K562 (cell line): ENCODE measurements around the gene PA2G4. TPM values are rescaled to one million over a fixed set of nuclear protein-coding genes. Genes with fewer than 3 reads are reported as not detected.

ENCODE experiments used
- CCAR2 ChIP-seq: fragments of 200-400 bp; formaldehyde crosslinking; IDR thresholded peaks from 2 replicates; pipeline ENCODE4 v1.6.1; 2017; ENCODE audit warnings: mild to moderate bottlenecking, low read depth, low read length
- CHAMP1 ChIP-seq: fragments of 450-650 bp; IDR thresholded peaks from 2 replicates; pipeline ENCODE4 v1.6.1; 2016; ENCODE audit warnings: mild to moderate bottlenecking
- CREB1 ChIP-seq, 2 experiments: sonication (generic) in 1 of 2; formaldehyde crosslinking in 1 of 2; IDR thresholded peaks; 2 replicates each; pipeline versions ENCODE4 v1.6.1 to v1.8.0; 2012 to 2022; ENCODE audit warnings: inconsistent platforms in 1 of 2, mild to moderate bottlenecking in 1 of 2, missing genetic modification reagents in 1 of 2, moderate library complexity in 1 of 2
- CREM ChIP-seq: IDR thresholded peaks from 2 replicates; pipeline ENCODE4 v1.6.1; 2014; ENCODE audit warnings: antibody characterized with exemption, low read depth
- DPF2 ChIP-seq: fragments of 450-650 bp; IDR thresholded peaks from 2 replicates; pipeline ENCODE4 v1.6.1; 2016
- ETV5 ChIP-seq: sonication (generic); formaldehyde crosslinking; IDR thresholded peaks from 2 replicates; pipeline ENCODE4 v1.4.0; 2020; ENCODE audit warnings: low read depth, mild to moderate bottlenecking, missing genetic modification reagents
- GABPA ChIP-seq: fragments of 200-800 bp; sonication (Bioruptor generic); conservative IDR thresholded peaks from 2 replicates; pipeline ENCODE4 v1.6.1; 2016; ENCODE audit warnings: low read depth, missing genetic modification characterization, missing compliant biosample characterization
- GATAD2A ChIP-seq: fragments of 450-650 bp; IDR thresholded peaks from 2 replicates; pipeline ENCODE4 v1.6.1; 2017
- GTF2B ChIP-seq: IDR thresholded peaks from 2 replicates; pipeline ENCODE4 v1.6.1; 2011; ENCODE audit not compliant: insufficient read length; ENCODE audit errors: extremely low read depth
- ID3 ChIP-seq, 2 experiments: fragments of 250-450 bp in 1 of 2; fragments of 450-650 bp in 1 of 2; sonication (Bioruptor Pico) in 1 of 2; IDR thresholded peaks; 2 replicates each; pipeline versions ENCODE4 v1.6.1 to v1.8.0; 2016 to 2021; ENCODE audit warnings: mild to moderate bottlenecking in 2 of 2, moderate library complexity in 2 of 2, missing compliant biosample characterization in 1 of 2, missing genetic modification characterization in 1 of 2
- MAFF ChIP-seq: IDR thresholded peaks from 2 replicates; pipeline ENCODE4 v1.6.1; 2012; ENCODE audit warnings: low read length, improper control_type of control experiment
- MLX ChIP-seq, 2 experiments: fragments of 450-650 bp in 1 of 2; sonication (generic) in 1 of 2; formaldehyde crosslinking; conservative IDR thresholded peaks; 2 replicates each; pipeline versions ENCODE4 v1.4.0 to v1.8.1; 2020 to 2022; ENCODE audit warnings: mild to moderate bottlenecking in 1 of 2, missing genetic modification reagents in 1 of 2
- RBBP5 ChIP-seq: fragments of 200-600 bp; sonication (generic); IDR thresholded peaks from 2 replicates; pipeline ENCODE4 v1.6.1; 2012; ENCODE audit warnings: borderline replicate concordance, mild to moderate bottlenecking, low read length, control low read depth, inconsistent platforms; ENCODE audit not compliant: insufficient read depth, poor library complexity, severe bottlenecking
- TFAM ChIP-seq: fragments of 250-450 bp; sonication (Bioruptor Pico); conservative IDR thresholded peaks from 2 replicates; pipeline ENCODE4 v1.5.0; 2021; ENCODE audit warnings: mild to moderate bottlenecking, moderate library complexity
- TSHZ1 ChIP-seq: fragments of 250-450 bp; sonication (Bioruptor Pico); IDR thresholded peaks from 2 replicates; pipeline ENCODE4 v1.4.0; 2020; ENCODE audit warnings: mild to moderate bottlenecking, moderate library complexity
- ZEB2 ChIP-seq: fragments of 450-650 bp; IDR thresholded peaks from 2 replicates; pipeline ENCODE4 v1.6.1; 2016
- ZSCAN32 ChIP-seq: fragments of 450-650 bp; formaldehyde crosslinking; IDR thresholded peaks from 2 replicates; pipeline ENCODE4 v1.4.0; 2020; ENCODE audit warnings: mild to moderate bottlenecking, moderate library complexity
- polyA plus RNA-seq, 8 experiments: library from polyadenylated mRNA; depleted of rRNA in 4 of 8; stranded (reverse) in 5 of 8; unstranded in 3 of 8; fragments of >200 nt; fragmentation: Nextera tagmentation in 2 of 8; fragmentation: Illumina TruSeq in 1 of 8; extraction: Ambion mirVana in 2 of 8; extraction: Trizol in 1 of 8; gene quantifications; 2 replicates each; pipeline versions ENCODE4 v1.2.1 to v1.2.3, GENCODE V29; 2011 to 2014; ENCODE audit warnings: inconsistent platforms in 1 of 8, missing spikeins in 1 of 8
- total RNA-seq, 7 experiments: library from RNA; depleted of rRNA in 6 of 7; stranded (reverse); fragments of >200 nt in 6 of 7; fragmentation: Illumina TruSeq in 2 of 7; extraction: Trizol in 2 of 7; gene quantifications; 2 replicates each; pipeline versions ENCODE4 v1.2.1 to v1.2.3, GENCODE V29; 2011 to 2021; ENCODE audit warnings: low replicate concordance in 1 of 7

PA2G4 gene
- total and polyA plus RNA-seq, 9 of the 15 experiments (the other 6 are each of a cell fraction or from before 2014, with no cell fraction given), result 230 to 925 (median 638) TPM

GRCh38 chr12:56104109-56104814, at the start of gene PA2G4 (continued):
- TF ChIP-seq MLX (CRISPR knock-in tag; conservative IDR thresholded peaks at IDR 0.05), result no peak
- TF ChIP-seq RBBP5, result peak; percentile 85
- TF ChIP-seq GTF2B, result no peak
- TF ChIP-seq ZSCAN32 (CRISPR knock-in tag), result no peak
- TF ChIP-seq ZEB2, result no peak
- no peak for TF ChIP-seq CCAR2
- no peak for TF ChIP-seq CHAMP1
- TF ChIP-seq GABPA, result peak; percentile 78
- TF ChIP-seq CREM, result peak; percentile 84
- TF ChIP-seq ETV5 (CRISPR knock-in tag), result peak; percentile 76
- TF ChIP-seq TFAM, result no peak
- no peak for TF ChIP-seq ID3 (CRISPR knock-in tag; IDR thresholded peaks at IDR 0.05)
- 0 out of 2 replicates have a peak, but pooled peaks have one; percentile 22 for TF ChIP-seq ID3 (tag; IDR thresholded peaks at IDR 0.05)
- 0 out of 2 replicates have a peak, but pooled peaks have one; percentile 28 for TF ChIP-seq GATAD2A
- no peak for TF ChIP-seq TSHZ1 (CRISPR knock-in tag)
- TF ChIP-seq DPF2, result no peak; the same call in 1 of the 2 replicates
- TF ChIP-seq MAFF, result no peak
- peak; percentile 51; the same call in 1 of the 2 replicates for TF ChIP-seq CREB1 (IDR thresholded peaks at IDR 0.05)
- peak; percentile 72; the same call in 1 of the 2 replicates for TF ChIP-seq CREB1 (CRISPR knock-in tag; IDR thresholded peaks at IDR 0.05)
